CD14-positive monocyte (primary cell): ENCODE data around the gene R3HDM2. TPM values are rescaled to one million over a fixed set of nuclear protein-coding genes. Genes with fewer than 3 reads are reported as not detected.

Source experiments
- DNase-seq, 3 donors: peaks; one replicate each; pipeline ENCODE4 v3.0.0-alpha.2; 2011 to 2022
- H2AFZ ChIP-seq: 2 replicates; pipeline ENCODE4 v1.6.0; 2012; ENCODE audit warnings: mild to moderate bottlenecking, low read depth, low read length, inconsistent platforms; ENCODE audit not compliant: insufficient read depth, poor library complexity, severe bottlenecking
- H3K27ac ChIP-seq, 2 donors: 1 replicate in 1 of 2; 2 replicates in 1 of 2; pipeline ENCODE4 v1.5.1; 2012 to 2013; ENCODE audit warnings: low read length in 2 of 2, control low read depth in 1 of 2, inconsistent platforms in 1 of 2, low read depth in 1 of 2, mild to moderate bottlenecking in 1 of 2
- H3K27me3 ChIP-seq, 2 donors: one replicate each; pipeline versions ENCODE4 v1.6.0 to v1.6.1; 2011 to 2013; ENCODE audit warnings: low read length in 2 of 2; ENCODE audit not compliant: control insufficient read depth in 2 of 2, insufficient read depth in 2 of 2
- H3K36me3 ChIP-seq, 2 donors: replicated peaks in 1 of 2; 1 replicate in 1 of 2; 2 replicates in 1 of 2; pipeline versions ENCODE4 v1.5.1 to v1.6.1; 2012 to 2013; ENCODE audit warnings: low read length in 2 of 2, control low read depth in 1 of 2, inconsistent platforms in 1 of 2, mild to moderate bottlenecking in 1 of 2; ENCODE audit not compliant: insufficient read depth in 2 of 2, control insufficient read depth in 1 of 2
- H3K4me1 ChIP-seq, 2 donors: 1 replicate in 1 of 2; 2 replicates in 1 of 2; pipeline versions ENCODE4 v1.5.1 to v1.6.1; 2012 to 2013; ENCODE audit warnings: low read length in 2 of 2, control low read depth in 1 of 2, inconsistent platforms in 1 of 2, mild to moderate bottlenecking in 1 of 2, moderate library complexity in 1 of 2; ENCODE audit not compliant: insufficient read depth in 2 of 2, control insufficient read depth in 1 of 2
- H3K4me2 ChIP-seq: replicated peaks from 2 replicates; pipeline ENCODE3; 2012; ENCODE audit warnings: low read length, moderate library complexity, mild to moderate bottlenecking; ENCODE audit not compliant: poor library complexity, severe bottlenecking; ENCODE audit errors: extremely low read depth
- H3K4me3 ChIP-seq, 3 experiments: fragments of 200-600 bp in 1 of 3; sonication (generic) in 1 of 3; replicated peaks in 1 of 3; 1 replicate in 2 of 3; 2 replicates in 1 of 3; pipeline ENCODE4 v1.5.1; 2011 to 2013; ENCODE audit warnings: low read length in 3 of 3, mild to moderate bottlenecking in 3 of 3, control low read depth in 2 of 3, low read depth in 2 of 3, inconsistent platforms in 1 of 3, moderate library complexity in 1 of 3
- H3K79me2 ChIP-seq: 2 replicates; pipeline ENCODE4 v1.6.0; 2012; ENCODE audit warnings: mild to moderate bottlenecking, control low read depth, inconsistent platforms, low read length, moderate library complexity; ENCODE audit not compliant: insufficient read depth
- H3K9ac ChIP-seq: 2 replicates; pipeline ENCODE4 v1.6.0; 2017; ENCODE audit warnings: low read length, mild to moderate bottlenecking; ENCODE audit not compliant: insufficient read depth, poor library complexity, severe bottlenecking
- H3K9me3 ChIP-seq, 2 donors: replicated peaks in 1 of 2; 1 replicate in 1 of 2; 2 replicates in 1 of 2; pipeline versions ENCODE4 v1.5.1 to v1.6.1; 2012 to 2013; ENCODE audit warnings: low read length in 2 of 2, control low read depth in 1 of 2; ENCODE audit not compliant: control insufficient read depth in 1 of 2, insufficient read depth in 1 of 2
- H4K20me1 ChIP-seq: 2 replicates; pipeline ENCODE4 v1.6.0; 2012; ENCODE audit warnings: mild to moderate bottlenecking, low read length, control low read depth, moderate library complexity; ENCODE audit not compliant: insufficient read depth
- H3K27ac Mint-ChIP-seq, 7 donors: one replicate each; pipeline ENCODE4 v1.8.0; 2020; ENCODE audit warnings: mild to moderate bottlenecking in 7 of 7, mixed read lengths in 7 of 7, moderate library complexity in 6 of 7, inconsistent platforms in 2 of 7
- H3K27me3 Mint-ChIP-seq, 3 donors: one replicate each; pipeline ENCODE4 v1.8.0; 2021 to 2022; ENCODE audit warnings: low read depth in 3 of 3, mild to moderate bottlenecking in 3 of 3, mixed read lengths in 3 of 3, moderate library complexity in 3 of 3, inconsistent platforms in 1 of 3
- H3K36me3 Mint-ChIP-seq, 2 donors: one replicate each; pipeline ENCODE4 v1.8.0; 2020; ENCODE audit warnings: mixed read lengths in 2 of 2, inconsistent platforms in 1 of 2, mild to moderate bottlenecking in 1 of 2
- H3K4me1 Mint-ChIP-seq: one replicate; pipeline ENCODE4 v1.8.0; 2020; ENCODE audit warnings: mild to moderate bottlenecking, mixed read lengths
- H3K4me3 Mint-ChIP-seq, 2 donors: one replicate each; pipeline ENCODE4 v1.8.0; 2020; ENCODE audit warnings: mild to moderate bottlenecking in 2 of 2, mixed read lengths in 2 of 2, moderate library complexity in 1 of 2
- H3K9me3 Mint-ChIP-seq, 7 donors: one replicate each; pipeline ENCODE4 v1.8.0; 2020 to 2022; ENCODE audit warnings: mixed read lengths in 7 of 7, mild to moderate bottlenecking in 6 of 7, moderate library complexity in 6 of 7, inconsistent platforms in 2 of 7
- CTCF ChIP-seq: fragments of 200-600 bp; IDR thresholded peaks from one replicate; pipeline ENCODE4 v1.8.0; 2022; ENCODE audit warnings: antibody characterized with exemption, mild to moderate bottlenecking
- WGBS: methylation state at CpG from one replicate; pipeline ENCODE4 v1.1.5; 2013; ENCODE audit warnings: missing lambda C conversion rate; ENCODE audit not compliant: insufficient coverage; 5-methylcytosine and 5-hydroxymethylcytosine counted together
- intact Hi-C, 2 donors: fragments of 100-400 bp; cut with micrococcal nuclease; formaldehyde crosslinking; loops; one replicate each; pipeline versions ENCODE4 v1.15.0 to v1.15.1; 2023
- polyA plus RNA-seq, 3 donors: library from polyadenylated mRNA; depleted of rRNA in 1 of 3; unstranded in 2 of 3; stranded (reverse) in 1 of 3; fragments of 300-500 nt in 2 of 3; fragments of >200 nt in 1 of 3; fragmentation: Illumina TruSeq in 2 of 3; gene quantifications; 1 replicate in 2 of 3; 2 replicates in 1 of 3; pipeline ENCODE4 v1.2.3, GENCODE V29; 2012 to 2021

The R3HDM2 gene
- polyA plus RNA-seq, 3 donors = 4.2 to 69.4 (median 7.3) TPM

DNA sequence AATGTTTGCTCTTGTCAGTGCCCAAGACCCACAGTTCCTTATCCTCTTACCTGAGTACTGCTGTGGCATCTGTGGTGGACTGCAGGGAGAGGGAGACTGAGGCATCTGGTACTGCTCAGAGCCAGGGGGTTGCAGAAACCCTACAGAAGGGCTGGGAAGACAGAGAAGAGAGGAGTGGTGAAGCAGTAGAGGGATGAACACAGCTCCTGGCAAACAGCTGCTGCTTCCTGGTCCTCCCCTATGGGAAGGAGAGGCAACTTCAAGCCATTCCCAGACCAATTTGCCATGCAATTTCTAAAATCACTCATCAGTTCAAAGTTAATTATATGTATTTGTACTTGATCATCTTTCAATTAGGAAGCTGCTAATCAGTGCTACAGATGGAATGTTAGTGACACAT is 164.2 kb downstream of the R3HDM2 start:
- TF ChIP-seq CTCF = no peak
- DNase-seq = no peak
- Histone ChIP-seq H3K27me3 (no peaks in the 10 kb centered on the region), H3K4me2 (no peak overlapping the region), H3K9ac (no peak overlapping the region), H3K36me3 (peaks cover 55 to 87% of the 10 kb centered on the region in 2 donors), H3K4me3 (no peak overlapping the region), H3K4me1 (peaks cover 8 to 11% of the 10 kb centered on the region in 2 donors), H4K20me1 (no peaks in the 10 kb centered on the region), H3K79me2 (no peaks in the 10 kb centered on the region), H2AFZ (no peak overlapping the region), H3K27ac (no peak overlapping the region), H3K9me3 (no peaks in the 10 kb centered on the region)
- H3K4me3 Mint-ChIP-seq = no peak overlapping the region
- no peaks in the 10 kb centered on the region for H3K27me3 Mint-ChIP-seq
- H3K27ac Mint-ChIP-seq = no peak overlapping the region
- intact Hi-C loops = no loop called here
- peaks cover 68 to 87% of the 10 kb centered on the region in 2 donors for H3K36me3 Mint-ChIP-seq
- H3K4me1 Mint-ChIP-seq = peaks cover 15% of the 10 kb centered on the region
- H3K9me3 Mint-ChIP-seq = peaks cover 0 to 2% (median 0%) of the 10 kb centered on the region in 7 donors

- Histone ChIP-seq H3K9me3 (no peaks in the 10 kb centered on the region), H2AFZ (no peak overlapping the region), H4K20me1 (no peaks in the 10 kb centered on the region), H3K27me3 (no peaks in the 10 kb centered on the region), H3K36me3 (peaks cover 59 to 86% of the 10 kb centered on the region in 2 donors), H3K4me2 (no peak overlapping the region), H3K4me3 (no peak overlapping the region), H3K9ac (no peak overlapping the region), H3K27ac (no peak overlapping the region), H3K79me2 (no peaks in the 10 kb centered on the region), H3K4me1 (peaks cover 2 to 4% of the 10 kb centered on the region in 2 donors)
- no peak for DNase-seq
- 86% methylated on average over 1 of the region's 2 CpGs for WGBS
- no peak overlapping the region for H3K27ac Mint-ChIP-seq
- no peaks in the 10 kb centered on the region for H3K27me3 Mint-ChIP-seq
- H3K4me3 Mint-ChIP-seq = no peak overlapping the region
- intact Hi-C loops = loop anchor here (5.0 kb wide), 1 partner anchor 189 kb away; no protein-coding TSS in a partner anchor
- H3K36me3 Mint-ChIP-seq = peaks cover 73 to 91% of the 10 kb centered on the region in 2 donors
- H3K9me3 Mint-ChIP-seq = peaks cover 0 to 2% (median 0%) of the 10 kb centered on the region in 7 donors
- peaks cover 5% of the 10 kb centered on the region for H3K4me1 Mint-ChIP-seq
- TF ChIP-seq CTCF = no peak
Measured at GRCh38 chr12:57263096-57263495, 167.7 kb downstream of the R3HDM2 start.
